Measurements from ENCODE around the gene ACTR2.

ACTR2 gene

GRCh38 chr2:65277118-65277517, 49.5 kb downstream of the ACTR2 start:
- H3K4me3 ChIP-seq: no peak overlapping the region
- H3K36me3 ChIP-seq (replicated peaks): peaks cover 8% of the 10 kb centered on the region; the same call in 1 of the 2 replicates
- in situ Hi-C loops (cut with MboI; ENCODE audit: low sequenced_read_pairs): no loop called here
- H3K4me1 ChIP-seq: peaks cover 18% of the 10 kb centered on the region
- no peak for DNase-seq (ENCODE audit: low spot score in 2 of 2)
- H3K27me3 ChIP-seq (ENCODE audit: low read depth): no peaks in the 10 kb centered on the region
- no peaks in the 10 kb centered on the region for H3K9me3 ChIP-seq

- H3K4me1 ChIP-seq: peaks cover 18% of the 10 kb centered on the region
- no peaks in the 10 kb centered on the region for H3K36me3 ChIP-seq (replicated peaks)
- in situ Hi-C loops (cut with MboI; ENCODE audit: low sequenced_read_pairs): no loop called here
- H3K9me3 ChIP-seq: no peaks in the 10 kb centered on the region
- H3K4me3 ChIP-seq: no peak overlapping the region
- no peaks in the 10 kb centered on the region for H3K27me3 ChIP-seq (ENCODE audit: low read depth)
- no peak for DNase-seq (ENCODE audit: low spot score in 2 of 2)
Measured at GRCh38 chr2:65277791-65278483, 50.3 kb downstream of the ACTR2 start.

- Histone ChIP-seq H3K27me3 (ENCODE audit: low read depth) (no peaks in the 10 kb centered on the region), H3K9me3 (no peaks in the 10 kb centered on the region), H3K36me3 (replicated peaks) (no peaks in the 10 kb centered on the region), H3K4me3 (no peak overlapping the region), H3K4me1 (peaks cover 18% of the 10 kb centered on the region)
- in situ Hi-C loops (cut with MboI; ENCODE audit: low sequenced_read_pairs): no loop called here
- no peak for DNase-seq (ENCODE audit: low spot score in 2 of 2)
Measured at GRCh38 chr2:65278531-65278981, 50.9 kb downstream of the ACTR2 start.

- Histone ChIP-seq H3K9me3 (no peaks in the 10 kb centered on the region), H3K4me3 (no peak overlapping the region), H3K36me3 (replicated peaks) (no peaks in the 10 kb centered on the region), H3K4me1 (peaks cover 18% of the 10 kb centered on the region), H3K27me3 (ENCODE audit: low read depth) (no peaks in the 10 kb centered on the region)
- DNase-seq (ENCODE audit: low spot score in 2 of 2): no peak
- in situ Hi-C loops (cut with MboI; ENCODE audit: low sequenced_read_pairs): no loop called here
Measured at GRCh38 chr2:65279756-65280155, 52.1 kb downstream of the ACTR2 start.

GRCh38 chr2:65281627-65282351, 54.2 kb downstream of the ACTR2 start:
- H3K27me3 ChIP-seq (ENCODE audit: low read depth): no peaks in the 10 kb centered on the region
- H3K4me3 ChIP-seq: no peak overlapping the region
- no peak for DNase-seq (ENCODE audit: low spot score in 2 of 2)
- no peaks in the 10 kb centered on the region for H3K4me1 ChIP-seq
- H3K9me3 ChIP-seq: no peaks in the 10 kb centered on the region
- no peaks in the 10 kb centered on the region for H3K36me3 ChIP-seq (replicated peaks)
- in situ Hi-C loops (cut with MboI; ENCODE audit: low sequenced_read_pairs): no loop called here

GRCh38 chr2:65282477-65283053, 54.9 kb downstream of the ACTR2 start:
- Histone ChIP-seq H3K36me3 (replicated peaks) (no peaks in the 10 kb centered on the region), H3K9me3 (no peaks in the 10 kb centered on the region), H3K27me3 (ENCODE audit: low read depth) (no peaks in the 10 kb centered on the region), H3K4me1 (no peaks in the 10 kb centered on the region), H3K4me3 (no peak overlapping the region)
- in situ Hi-C loops (cut with MboI; ENCODE audit: low sequenced_read_pairs): no loop called here
- DNase-seq (ENCODE audit: low spot score in 2 of 2): no peak

GRCh38 chr2:65287364-65287763, 59.7 kb downstream of the ACTR2 start:
- Histone ChIP-seq H3K4me3 (no peak overlapping the region), H3K36me3 (replicated peaks) (no peaks in the 10 kb centered on the region), H3K9me3 (no peaks in the 10 kb centered on the region), H3K4me1 (no peaks in the 10 kb centered on the region), H3K27me3 (ENCODE audit: low read depth) (no peaks in the 10 kb centered on the region)
- no peak for DNase-seq (ENCODE audit: low spot score in 2 of 2)
- in situ Hi-C loops (cut with MboI; ENCODE audit: low sequenced_read_pairs): no loop called here

- Histone ChIP-seq H3K4me3 (no peak overlapping the region), H3K36me3 (replicated peaks) (no peaks in the 10 kb centered on the region), H3K4me1 (no peaks in the 10 kb centered on the region), H3K27me3 (ENCODE audit: low read depth) (no peaks in the 10 kb centered on the region), H3K9me3 (no peaks in the 10 kb centered on the region)
- no peak for DNase-seq (ENCODE audit: low spot score in 2 of 2)
- in situ Hi-C loops (cut with MboI; ENCODE audit: low sequenced_read_pairs): no loop called here
Measured at GRCh38 chr2:65291216-65292105, 63.8 kb downstream of the ACTR2 start.

- in situ Hi-C loops (cut with MboI; ENCODE audit: low sequenced_read_pairs): no loop called here
Measured at GRCh38 chr2:65292106-65292400, 64.4 kb downstream of the ACTR2 start.

GRCh38 chr2:65292461-65293011, 64.9 kb downstream of the ACTR2 start:
- DNase-seq (ENCODE audit: low spot score in 2 of 2): no peak
- H3K36me3 ChIP-seq (replicated peaks): no peaks in the 10 kb centered on the region
- no peaks in the 10 kb centered on the region for H3K4me1 ChIP-seq
- in situ Hi-C loops (cut with MboI; ENCODE audit: low sequenced_read_pairs): no loop called here
- H3K4me3 ChIP-seq: no peak overlapping the region
- no peaks in the 10 kb centered on the region for H3K27me3 ChIP-seq (ENCODE audit: low read depth)
- no peaks in the 10 kb centered on the region for H3K9me3 ChIP-seq

More at GRCh38 chr2:65292106-65292400, 64.4 kb downstream of the ACTR2 start:
- Histone ChIP-seq H3K9me3 (no peaks in the 10 kb centered on the region), H3K4me3 (no peak overlapping the region), H3K4me1 (no peaks in the 10 kb centered on the region), H3K36me3 (replicated peaks) (no peaks in the 10 kb centered on the region), H3K27me3 (ENCODE audit: low read depth) (no peaks in the 10 kb centered on the region)
- DNase-seq (ENCODE audit: low spot score in 2 of 2): no peak

- Histone ChIP-seq H3K9me3 (no peaks in the 10 kb centered on the region), H3K4me1 (no peaks in the 10 kb centered on the region), H3K27me3 (ENCODE audit: low read depth) (no peaks in the 10 kb centered on the region), H3K4me3 (no peak overlapping the region), H3K36me3 (replicated peaks) (no peaks in the 10 kb centered on the region)
- DNase-seq (ENCODE audit: low spot score in 2 of 2): no peak
- in situ Hi-C loops (cut with MboI; ENCODE audit: low sequenced_read_pairs): no loop called here
Measured at GRCh38 chr2:65293376-65293775, 65.7 kb downstream of the ACTR2 start.

GRCh38 chr2:65294136-65294535, 66.5 kb downstream of the ACTR2 start:
- Histone ChIP-seq H3K4me3 (no peak overlapping the region), H3K36me3 (replicated peaks) (no peaks in the 10 kb centered on the region), H3K27me3 (ENCODE audit: low read depth) (no peaks in the 10 kb centered on the region), H3K9me3 (no peaks in the 10 kb centered on the region), H3K4me1 (no peaks in the 10 kb centered on the region)
- in situ Hi-C loops (cut with MboI; ENCODE audit: low sequenced_read_pairs): no loop called here
- no peak for DNase-seq (ENCODE audit: low spot score in 2 of 2)

- no peaks in the 10 kb centered on the region for H3K27me3 ChIP-seq (ENCODE audit: low read depth)
- no peaks in the 10 kb centered on the region for H3K36me3 ChIP-seq (replicated peaks)
- no peak overlapping the region for H3K4me3 ChIP-seq
- no peak for DNase-seq (ENCODE audit: low spot score in 2 of 2)
- in situ Hi-C loops (cut with MboI; ENCODE audit: low sequenced_read_pairs): no loop called here
- no peaks in the 10 kb centered on the region for H3K9me3 ChIP-seq
- no peaks in the 10 kb centered on the region for H3K4me1 ChIP-seq
Measured at GRCh38 chr2:65294701-65295100, 67.1 kb downstream of the ACTR2 start.
